Measurements from ENCODE around the gene STIL. TPM values are rescaled to one million over a fixed set of nuclear protein-coding genes. Genes with fewer than 3 reads are reported as not detected.

The STIL gene
- total and polyA plus RNA-seq, 4 donors: 0.26 to 20.5 (median 0.75) TPM

DNA sequence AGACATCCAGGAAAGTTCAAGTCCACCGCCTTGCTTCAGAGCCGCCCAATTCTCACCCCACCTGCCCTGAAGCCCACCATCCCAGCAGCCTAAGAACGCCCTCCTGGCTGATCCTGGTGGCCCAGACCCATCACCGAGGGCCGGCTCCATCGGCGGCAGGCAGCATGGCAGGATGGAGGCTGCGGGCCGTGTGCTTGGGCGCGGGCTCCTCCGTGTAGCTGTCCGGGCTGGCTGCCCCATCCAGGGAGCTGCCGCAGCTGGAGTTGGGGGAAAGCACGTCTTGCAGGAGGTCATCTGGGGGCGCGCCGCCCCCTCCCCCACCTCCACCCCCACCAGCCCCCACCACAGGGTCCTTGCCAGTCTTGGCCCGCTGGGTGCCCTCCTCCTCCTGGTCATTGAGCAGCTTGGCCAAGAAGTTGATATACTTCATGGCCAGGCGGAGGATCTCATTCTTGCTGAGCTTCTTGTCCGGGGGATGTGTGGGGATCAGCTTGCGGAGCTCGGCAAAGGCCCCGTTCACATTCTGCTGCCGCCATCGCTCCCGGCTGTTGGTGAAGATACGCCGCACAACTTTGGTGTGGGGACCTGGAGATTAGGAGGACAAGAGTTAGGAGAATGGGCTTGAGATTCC, 94.2 kb downstream of the STIL start:
- H3K36me3 ChIP-seq (ENCODE audit: control insufficient read depth in 4 of 4, insufficient read depth in 3 of 4, low read depth in 1 of 4, low read length in 3 of 4): no peaks in the 10 kb centered on the region
- H3K9me3 ChIP-seq (ENCODE audit: control insufficient read depth in 4 of 4, low read length in 3 of 4): no peaks in the 10 kb centered on the region
- H3K4me3 ChIP-seq (ENCODE audit: low read depth in 1 of 3, low read length in 3 of 3): no peak overlapping the region
- 90% methylated on average over 29 of the region's 29 CpGs for WGBS
- peaks cover 0 to 6% (median 2%) of the 10 kb centered on the region in 4 donors for H3K27me3 ChIP-seq (ENCODE audit: control insufficient read depth in 4 of 4, insufficient read depth in 4 of 4, low read length in 3 of 4)
- DNase-seq (ENCODE audit: low spot score): peak; percentile 36
- H3K9ac ChIP-seq (ENCODE audit: low read depth in 1 of 2, low read length in 2 of 2): no peak overlapping the region
- H3K27ac ChIP-seq (ENCODE audit: low read depth in 1 of 2, low read length in 2 of 2): no peak overlapping the region
- peaks cover 0 to under 1% (median 0%) of the 10 kb centered on the region in 4 donors for H3K4me1 ChIP-seq (ENCODE audit: control insufficient read depth in 4 of 4, insufficient read depth in 4 of 4, low read length in 3 of 4)
- no peak for TF ChIP-seq EGR1 (IDR thresholded peaks at IDR 0.05; ENCODE audit: low read depth in 2 of 2)
- TF ChIP-seq YY1 (IDR thresholded peaks at IDR 0.05): no peak
- TF ChIP-seq HNF4A (conservative IDR thresholded peaks at IDR 0.05): no peak
- TF ChIP-seq, protein P1, sequence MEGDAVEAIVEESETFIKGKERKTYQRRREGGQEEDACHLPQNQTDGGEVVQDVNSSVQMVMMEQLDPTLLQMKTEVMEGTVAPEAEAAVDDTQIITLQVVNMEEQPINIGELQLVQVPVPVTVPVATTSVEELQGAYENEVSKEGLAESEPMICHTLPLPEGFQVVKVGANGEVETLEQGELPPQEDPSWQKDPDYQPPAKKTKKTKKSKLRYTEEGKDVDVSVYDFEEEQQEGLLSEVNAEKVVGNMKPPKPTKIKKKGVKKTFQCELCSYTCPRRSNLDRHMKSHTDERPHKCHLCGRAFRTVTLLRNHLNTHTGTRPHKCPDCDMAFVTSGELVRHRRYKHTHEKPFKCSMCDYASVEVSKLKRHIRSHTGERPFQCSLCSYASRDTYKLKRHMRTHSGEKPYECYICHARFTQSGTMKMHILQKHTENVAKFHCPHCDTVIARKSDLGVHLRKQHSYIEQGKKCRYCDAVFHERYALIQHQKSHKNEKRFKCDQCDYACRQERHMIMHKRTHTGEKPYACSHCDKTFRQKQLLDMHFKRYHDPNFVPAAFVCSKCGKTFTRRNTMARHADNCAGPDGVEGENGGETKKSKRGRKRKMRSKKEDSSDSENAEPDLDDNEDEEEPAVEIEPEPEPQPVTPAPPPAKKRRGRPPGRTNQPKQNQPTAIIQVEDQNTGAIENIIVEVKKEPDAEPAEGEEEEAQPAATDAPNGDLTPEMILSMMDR (IDR thresholded peaks at IDR 0.05; ENCODE audit: low read depth, low read length, missing input control): no peak
- no peak for TF ChIP-seq HNF4G (IDR thresholded peaks at IDR 0.05)
- TF ChIP-seq FOXA1 (IDR thresholded peaks at IDR 0.05): no peak
- no peak for TF ChIP-seq SP1 (IDR thresholded peaks at IDR 0.05)
- TF ChIP-seq FOXA2 (IDR thresholded peaks at IDR 0.05): no peak
- no peak for TF ChIP-seq NR2F2 (IDR thresholded peaks at IDR 0.05)
- TF ChIP-seq, protein P2, sequence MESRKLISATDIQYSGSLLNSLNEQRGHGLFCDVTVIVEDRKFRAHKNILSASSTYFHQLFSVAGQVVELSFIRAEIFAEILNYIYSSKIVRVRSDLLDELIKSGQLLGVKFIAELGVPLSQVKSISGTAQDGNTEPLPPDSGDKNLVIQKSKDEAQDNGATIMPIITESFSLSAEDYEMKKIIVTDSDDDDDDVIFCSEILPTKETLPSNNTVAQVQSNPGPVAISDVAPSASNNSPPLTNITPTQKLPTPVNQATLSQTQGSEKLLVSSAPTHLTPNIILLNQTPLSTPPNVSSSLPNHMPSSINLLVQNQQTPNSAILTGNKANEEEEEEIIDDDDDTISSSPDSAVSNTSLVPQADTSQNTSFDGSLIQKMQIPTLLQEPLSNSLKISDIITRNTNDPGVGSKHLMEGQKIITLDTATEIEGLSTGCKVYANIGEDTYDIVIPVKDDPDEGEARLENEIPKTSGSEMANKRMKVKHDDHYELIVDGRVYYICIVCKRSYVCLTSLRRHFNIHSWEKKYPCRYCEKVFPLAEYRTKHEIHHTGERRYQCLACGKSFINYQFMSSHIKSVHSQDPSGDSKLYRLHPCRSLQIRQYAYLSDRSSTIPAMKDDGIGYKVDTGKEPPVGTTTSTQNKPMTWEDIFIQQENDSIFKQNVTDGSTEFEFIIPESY (IDR thresholded peaks at IDR 0.05): no peak
- no peak for TF ChIP-seq RAD21 (IDR thresholded peaks at IDR 0.05)
- TF ChIP-seq, protein P3, sequence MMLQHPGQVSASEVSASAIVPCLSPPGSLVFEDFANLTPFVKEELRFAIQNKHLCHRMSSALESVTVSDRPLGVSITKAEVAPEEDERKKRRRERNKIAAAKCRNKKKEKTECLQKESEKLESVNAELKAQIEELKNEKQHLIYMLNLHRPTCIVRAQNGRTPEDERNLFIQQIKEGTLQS (IDR thresholded peaks at IDR 0.05): no peak
- no peak for TF ChIP-seq JUND (IDR thresholded peaks at IDR 0.05)
- TF ChIP-seq, protein P4, sequence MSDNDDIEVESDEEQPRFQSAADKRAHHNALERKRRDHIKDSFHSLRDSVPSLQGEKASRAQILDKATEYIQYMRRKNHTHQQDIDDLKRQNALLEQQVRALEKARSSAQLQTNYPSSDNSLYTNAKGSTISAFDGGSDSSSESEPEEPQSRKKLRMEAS (IDR thresholded peaks at IDR 0.05): no peak

DNA sequence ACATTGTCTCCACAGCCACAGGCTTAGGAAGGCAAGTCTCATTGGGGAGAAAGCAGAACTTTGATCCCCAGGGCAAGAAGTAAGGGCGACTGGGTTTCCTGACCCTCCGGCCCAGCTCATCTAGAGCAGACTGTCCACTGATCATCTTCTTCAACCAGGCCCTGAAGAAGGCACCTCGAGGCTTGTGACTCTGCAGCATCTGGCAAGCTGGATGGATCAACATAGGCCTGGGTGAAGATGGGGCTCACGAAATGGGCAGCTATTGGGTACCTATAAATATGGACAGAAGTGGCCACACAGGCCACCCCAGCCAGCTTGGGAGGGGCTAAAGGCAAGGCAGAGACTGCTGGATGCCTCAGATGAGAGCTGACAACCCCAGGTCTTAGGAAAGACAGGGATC, 94.9 kb downstream of the STIL start:
- Histone ChIP-seq H3K36me3 (ENCODE audit: control insufficient read depth in 4 of 4, insufficient read depth in 3 of 4, low read depth in 1 of 4, low read length in 3 of 4) (no peaks in the 10 kb centered on the region), H3K9ac (ENCODE audit: low read depth in 1 of 2, low read length in 2 of 2) (no peak overlapping the region), H3K27me3 (ENCODE audit: control insufficient read depth in 4 of 4, insufficient read depth in 4 of 4, low read length in 3 of 4) (peaks cover 0 to 6% (median 2%) of the 10 kb centered on the region in 4 donors), H3K27ac (ENCODE audit: low read depth in 1 of 2, low read length in 2 of 2) (no peak overlapping the region), H3K9me3 (ENCODE audit: control insufficient read depth in 4 of 4, low read length in 3 of 4) (no peaks in the 10 kb centered on the region), H3K4me3 (ENCODE audit: low read depth in 1 of 3, low read length in 3 of 3) (no peak overlapping the region), H3K4me1 (ENCODE audit: control insufficient read depth in 4 of 4, insufficient read depth in 4 of 4, low read length in 3 of 4) (no peaks in the 10 kb centered on the region)
- 83% methylated on average over 4 of the region's 4 CpGs for WGBS
- TF ChIP-seq HNF4A (conservative IDR thresholded peaks at IDR 0.05) (no peak), FOXA2 (IDR thresholded peaks at IDR 0.05) (no peak), YY1 (IDR thresholded peaks at IDR 0.05) (no peak), EGR1 (IDR thresholded peaks at IDR 0.05; ENCODE audit: low read depth in 2 of 2) (no peak), HNF4G (IDR thresholded peaks at IDR 0.05) (no peak), NR2F2 (IDR thresholded peaks at IDR 0.05) (no peak), TAF1 (conservative IDR thresholded peaks at IDR 0.05) (no peak), JUND (IDR thresholded peaks at IDR 0.05) (no peak), FOXA1 (IDR thresholded peaks at IDR 0.05) (no peak), SP1 (IDR thresholded peaks at IDR 0.05) (no peak), GABPA (IDR thresholded peaks at IDR 0.05 in 1 of 2, conservative IDR thresholded peaks at IDR 0.05 in 1 of 2) (no peak)
- TF ChIP-seq, protein P2 (IDR thresholded peaks at IDR 0.05): no peak
- TF ChIP-seq, protein P4 (IDR thresholded peaks at IDR 0.05): no peak
- TF ChIP-seq, protein P3 (IDR thresholded peaks at IDR 0.05): no peak
- TF ChIP-seq, protein P5, sequence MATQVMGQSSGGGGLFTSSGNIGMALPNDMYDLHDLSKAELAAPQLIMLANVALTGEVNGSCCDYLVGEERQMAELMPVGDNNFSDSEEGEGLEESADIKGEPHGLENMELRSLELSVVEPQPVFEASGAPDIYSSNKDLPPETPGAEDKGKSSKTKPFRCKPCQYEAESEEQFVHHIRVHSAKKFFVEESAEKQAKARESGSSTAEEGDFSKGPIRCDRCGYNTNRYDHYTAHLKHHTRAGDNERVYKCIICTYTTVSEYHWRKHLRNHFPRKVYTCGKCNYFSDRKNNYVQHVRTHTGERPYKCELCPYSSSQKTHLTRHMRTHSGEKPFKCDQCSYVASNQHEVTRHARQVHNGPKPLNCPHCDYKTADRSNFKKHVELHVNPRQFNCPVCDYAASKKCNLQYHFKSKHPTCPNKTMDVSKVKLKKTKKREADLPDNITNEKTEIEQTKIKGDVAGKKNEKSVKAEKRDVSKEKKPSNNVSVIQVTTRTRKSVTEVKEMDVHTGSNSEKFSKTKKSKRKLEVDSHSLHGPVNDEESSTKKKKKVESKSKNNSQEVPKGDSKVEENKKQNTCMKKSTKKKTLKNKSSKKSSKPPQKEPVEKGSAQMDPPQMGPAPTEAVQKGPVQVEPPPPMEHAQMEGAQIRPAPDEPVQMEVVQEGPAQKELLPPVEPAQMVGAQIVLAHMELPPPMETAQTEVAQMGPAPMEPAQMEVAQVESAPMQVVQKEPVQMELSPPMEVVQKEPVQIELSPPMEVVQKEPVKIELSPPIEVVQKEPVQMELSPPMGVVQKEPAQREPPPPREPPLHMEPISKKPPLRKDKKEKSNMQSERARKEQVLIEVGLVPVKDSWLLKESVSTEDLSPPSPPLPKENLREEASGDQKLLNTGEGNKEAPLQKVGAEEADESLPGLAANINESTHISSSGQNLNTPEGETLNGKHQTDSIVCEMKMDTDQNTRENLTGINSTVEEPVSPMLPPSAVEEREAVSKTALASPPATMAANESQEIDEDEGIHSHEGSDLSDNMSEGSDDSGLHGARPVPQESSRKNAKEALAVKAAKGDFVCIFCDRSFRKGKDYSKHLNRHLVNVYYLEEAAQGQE (IDR thresholded peaks at IDR 0.05): no peak
- DNase-seq (ENCODE audit: low spot score): peak; percentile 33

Data from liver (tissue), 9 donors.